GM12878 (cell line): ENCODE results near the gene ENTPD3. TPM values are rescaled to one million over a fixed set of nuclear protein-coding genes. Genes with fewer than 3 reads are reported as not detected.

Experiments
- ATAC-seq: fragments of 200-7000 bp; cut with Tn5 transposase; 3 replicates; pipeline ENCODE4 v1.9.1; 2020; ENCODE audit warnings: mild to moderate bottlenecking, moderate library complexity
- BruUV-seq: library from RNA; stranded (reverse); fragments of 400-500 nt; replicated peaks from 2 replicates; lab custom pipeline; 2021; lab: Mats Ljungman, UMichigan
- CTCF ChIA-PET: fragments of 300-600 bp; sonication (Branson Sonifier 250); formaldehyde crosslinking; extraction: SDS; loops from one replicate; lab custom pipeline; 2021; ENCODE audit warnings: inconsistent platforms; lab: Yijun Ruan, JAX
- POLR2A ChIA-PET: fragments of 350-600 bp; formaldehyde crosslinking; extraction: SDS; loops from one replicate; lab custom pipeline; 2021; ENCODE audit warnings: inconsistent platforms; lab: Charles Lee
- RAD21 ChIA-PET: fragments of 300-600 bp; sonication (Branson Sonifier 250); formaldehyde crosslinking; loops from one replicate; lab custom pipeline; 2023; ENCODE audit warnings: antibody characterized with exemption; ENCODE audit not compliant: unreplicated experiment; lab: Charles Lee
- SMC1A ChIA-PET: fragments of 300-600 bp; sonication (Branson Sonifier 250); formaldehyde crosslinking; loops from one replicate; lab custom pipeline; 2023; ENCODE audit not compliant: unreplicated experiment, uncharacterized antibody; lab: Charles Lee
- DNase-seq: peaks from one replicate; pipeline ENCODE4 v3.0.0-alpha.2; 2011; ENCODE audit warnings: low read depth, low spot score
- FAIRE-seq: peaks from 3 replicates; lab custom pipeline; 2011; peaks lifted over from hg19 to GRCh38; lab: Jason Lieb, UNC
- H2AFZ ChIP-seq: 2 replicates; pipeline ENCODE4 v1.6.0; 2011; ENCODE audit warnings: low read depth, low read length, control low read depth; ENCODE audit not compliant: control insufficient read depth
- H3K27ac ChIP-seq: 2 replicates; pipeline ENCODE4 v1.5.1; 2011; ENCODE audit warnings: control low read depth; ENCODE audit not compliant: control insufficient read depth, insufficient read depth
- H3K27me3 ChIP-seq, 2 experiments: replicated peaks in 1 of 2; 2 replicates each; pipeline versions ENCODE4 v1.6.0 to v1.6.1; 2011; ENCODE audit warnings: low read length in 1 of 2; ENCODE audit not compliant: control insufficient read depth in 2 of 2, insufficient read depth in 2 of 2
- H3K36me3 ChIP-seq, 2 experiments: 2 replicates each; pipeline ENCODE4 v1.5.1; 2011; ENCODE audit warnings: low read length in 1 of 2; ENCODE audit not compliant: control insufficient read depth in 2 of 2, insufficient read depth in 2 of 2
- H3K4me1 ChIP-seq: 2 replicates; pipeline ENCODE4 v1.6.1; 2011; ENCODE audit warnings: mild to moderate bottlenecking, low read length, moderate library complexity, mixed read lengths; ENCODE audit not compliant: control insufficient read depth, insufficient read depth
- H3K4me2 ChIP-seq: 2 replicates; pipeline ENCODE4 v1.6.0; 2011; ENCODE audit warnings: control low read depth; ENCODE audit not compliant: control insufficient read depth, insufficient read depth
- H3K4me3 ChIP-seq: fragments of 200-600 bp; sonication (generic); 2 replicates; pipeline ENCODE4 v1.5.1; 2016
- H3K79me2 ChIP-seq: 2 replicates; pipeline ENCODE4 v1.6.0; 2011; ENCODE audit warnings: low read length; ENCODE audit not compliant: control insufficient read depth, insufficient read depth
- H3K9ac ChIP-seq: 2 replicates; pipeline ENCODE4 v1.8.0; 2011; ENCODE audit warnings: low read length, control low read depth, mixed read lengths; ENCODE audit not compliant: control insufficient read depth, insufficient read depth
- H3K9me3 ChIP-seq: replicated peaks from 3 replicates; pipeline ENCODE4 v1.5.1; 2011; ENCODE audit warnings: mild to moderate bottlenecking, low read length; ENCODE audit not compliant: control insufficient read depth, insufficient read depth
- H4K20me1 ChIP-seq: 2 replicates; pipeline ENCODE4 v1.6.0; 2011; ENCODE audit not compliant: control insufficient read depth, insufficient read depth
- CHD2 ChIP-seq: IDR thresholded peaks from 2 replicates; pipeline ENCODE4 v1.6.1; 2011; ENCODE audit warnings: low read depth, low read length, improper control_type of control experiment, borderline replicate concordance
- EGR1 ChIP-seq, 2 experiments: IDR thresholded peaks; 1 replicate in 1 of 2; 2 replicates in 1 of 2; pipeline ENCODE4 v1.6.1; 2011 to 2012; ENCODE audit warnings: low read depth in 2 of 2, low read length in 2 of 2, borderline replicate concordance in 1 of 2, mild to moderate bottlenecking in 1 of 2, moderate library complexity in 1 of 2
- KLF5 ChIP-seq: fragments of 450-650 bp; IDR thresholded peaks from 2 replicates; pipeline ENCODE4 v1.6.1; 2014; ENCODE audit warnings: mild to moderate bottlenecking; ENCODE audit not compliant: partially characterized antibody
- MXI1 ChIP-seq: fragments of 150-350 bp; IDR thresholded peaks from 2 replicates; pipeline ENCODE4 v1.6.1; 2011; ENCODE audit warnings: low read depth, mild to moderate bottlenecking, inconsistent platforms, low read length, improper control_type of control experiment
- NR2F1 ChIP-seq: fragments of 450-650 bp; conservative IDR thresholded peaks from 2 replicates; pipeline ENCODE4 v1.6.1; 2017; ENCODE audit warnings: mild to moderate bottlenecking
- NRF1 ChIP-seq: conservative IDR thresholded peaks from 2 replicates; pipeline ENCODE4 v1.6.1; 2011; ENCODE audit warnings: mild to moderate bottlenecking, low read depth, low read length, improper control_type of control experiment
- POU2F2 ChIP-seq: IDR thresholded peaks from 3 replicates; pipeline ENCODE4 v1.6.1; 2011; ENCODE audit warnings: low read depth, mild to moderate bottlenecking, low read length, borderline replicate concordance
- RAD21 ChIP-seq: IDR thresholded peaks from 2 replicates; pipeline ENCODE4 v1.6.1; 2011; ENCODE audit warnings: mild to moderate bottlenecking, low read depth, low read length, moderate library complexity; ENCODE audit not compliant: insufficient read depth
- RELA ChIP-seq: fragments of 450-650 bp; IDR thresholded peaks from 2 replicates; pipeline ENCODE4 v1.8.0; 2014; ENCODE audit warnings: borderline replicate concordance; ENCODE audit not compliant: partially characterized antibody
- RUNX3 ChIP-seq: IDR thresholded peaks from 2 replicates; pipeline ENCODE4 v1.6.1; 2012; ENCODE audit warnings: low read length, inconsistent platforms
- USF2 ChIP-seq: IDR thresholded peaks from 2 replicates; pipeline ENCODE4 v1.6.1; 2011; ENCODE audit warnings: low read depth, low read length, improper control_type of control experiment, borderline replicate concordance
- ZBTB40 ChIP-seq: fragments of 450-650 bp; IDR thresholded peaks from 2 replicates; pipeline ENCODE4 v1.6.1; 2016; ENCODE audit warnings: mild to moderate bottlenecking, moderate library complexity, borderline replicate concordance
- WGBS: methylation state at CpG from one replicate; pipeline ENCODE4 v1.1.6; 2016; ENCODE audit warnings: low lambda C conversion rate; ENCODE audit not compliant: insufficient replicate concordance, insufficient coverage; ENCODE audit errors: missing lambda C conversion rate; 5-methylcytosine and 5-hydroxymethylcytosine counted together
- in situ Hi-C: fragments of 300-500 bp; cut with MboI; formaldehyde crosslinking; loops from 9 replicates; pipeline ENCODE4 v1.14.3; 2018; ENCODE audit warnings: mixed read lengths
- intact Hi-C: fragments of 100-400 bp; cut with micrococcal nuclease; formaldehyde crosslinking; loops from one replicate; pipeline ENCODE4 v1.14.2; 2022; ENCODE audit not compliant: unreplicated experiment
- polyA plus RNA-seq, 11 experiments: library from polyadenylated mRNA; depleted of rRNA in 4 of 11; unstranded in 6 of 11; stranded (reverse) in 5 of 11; fragments of >200 nt; fragmentation: Nextera tagmentation in 4 of 11; fragmentation: Illumina TruSeq in 1 of 11; extraction: Ambion mirVana in 4 of 11; extraction: Trizol in 1 of 11; gene quantifications; 1 replicate in 1 of 11; 2 replicates in 10 of 11; pipeline versions ENCODE4 v1.2.1 to v1.2.3, GENCODE V29; 2011 to 2016; ENCODE audit warnings: inconsistent platforms in 2 of 11, missing spikeins in 2 of 11, low read depth in 1 of 11
- total RNA-seq, 4 experiments: library from RNA; depleted of rRNA in 3 of 4; stranded (reverse); fragments of >200 nt in 3 of 4; fragmentation: Illumina TruSeq in 1 of 4; extraction: Trizol in 1 of 4; gene quantifications; 2 replicates each; pipeline versions ENCODE4 v1.2.1 to v1.2.3, GENCODE V29; 2013 to 2021
- TF ChIP-seq, protein P1 (sequence below): IDR thresholded peaks from 2 replicates; pipeline ENCODE4 v1.6.1; 2012; ENCODE audit warnings: low read depth, low read length, improper control_type of control experiment
- TF ChIP-seq, protein P2 (sequence below): fragments of 450-650 bp; IDR thresholded peaks from 2 replicates; pipeline ENCODE4 v1.6.1; 2017; ENCODE audit warnings: mild to moderate bottlenecking, moderate library complexity

ENTPD3 gene
- total and polyA plus RNA-seq, 10 of the 15 experiments (the other 5 are each of a cell fraction or from before 2014, with no cell fraction given), result 0.03 TPM; not detected in 9

- intact Hi-C loops (no loop called here), in situ Hi-C loops (no loop called here)
- no peaks in the 10 kb centered on the region for H4K20me1 ChIP-seq
- BruUV-seq, result no TSS peak
- H3K4me3 ChIP-seq, result no peak overlapping the region
- ATAC-seq (peak; percentile 8; the same call in 2 of the 3 replicates), DNase-seq (no peak), FAIRE-seq (no peak)
- WGBS, result 94% methylated on average over 2 of the region's 2 CpGs
- H3K36me3 ChIP-seq, result peaks cover 9 to 28% of the 10 kb centered on the region in 2 experiments
- no peak overlapping the region for H3K4me2 ChIP-seq
- no peak overlapping the region for H2AFZ ChIP-seq
- CTCF ChIA-PET, result no interaction called here
- no peaks in the 10 kb centered on the region for H3K9me3 ChIP-seq
- SMC1A ChIA-PET, result interaction anchor here (1.7 kb wide), 1 partner anchor 15 kb away, joined by 3 read pairs; no protein-coding TSS in a partner anchor
- H3K79me2 ChIP-seq, result peaks cover 15% of the 10 kb centered on the region
- no peaks in the 10 kb centered on the region for H3K27me3 ChIP-seq
- H3K27ac ChIP-seq, result no peak overlapping the region
- RAD21 ChIA-PET, result no interaction called here
- POLR2A ChIA-PET, result interaction anchor here (1.0 kb wide), 1 partner anchor 15 kb away, joined by 3 read pairs; no protein-coding TSS in a partner anchor
- H3K9ac ChIP-seq, result no peak overlapping the region
- peaks cover 3% of the 10 kb centered on the region for H3K4me1 ChIP-seq
- TF ChIP-seq CHD2 (no peak), RAD21 (no peak), ZBTB40 (no peak), NR2F1 (no peak), RELA (no peak), NRF1 (no peak), POU2F2 (no peak), KLF5 (no peak), RUNX3 (no peak), EGR1 (IDR thresholded peaks at IDR 0.05; ENCODE audit: borderline replicate concordance in 1 of 2, low read depth in 2 of 2, low read length in 2 of 2) (no peak), USF2 (no peak), MXI1 (no peak)
- TF ChIP-seq, protein P1, sequence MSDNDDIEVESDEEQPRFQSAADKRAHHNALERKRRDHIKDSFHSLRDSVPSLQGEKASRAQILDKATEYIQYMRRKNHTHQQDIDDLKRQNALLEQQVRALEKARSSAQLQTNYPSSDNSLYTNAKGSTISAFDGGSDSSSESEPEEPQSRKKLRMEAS, result no peak
- TF ChIP-seq, protein P2, sequence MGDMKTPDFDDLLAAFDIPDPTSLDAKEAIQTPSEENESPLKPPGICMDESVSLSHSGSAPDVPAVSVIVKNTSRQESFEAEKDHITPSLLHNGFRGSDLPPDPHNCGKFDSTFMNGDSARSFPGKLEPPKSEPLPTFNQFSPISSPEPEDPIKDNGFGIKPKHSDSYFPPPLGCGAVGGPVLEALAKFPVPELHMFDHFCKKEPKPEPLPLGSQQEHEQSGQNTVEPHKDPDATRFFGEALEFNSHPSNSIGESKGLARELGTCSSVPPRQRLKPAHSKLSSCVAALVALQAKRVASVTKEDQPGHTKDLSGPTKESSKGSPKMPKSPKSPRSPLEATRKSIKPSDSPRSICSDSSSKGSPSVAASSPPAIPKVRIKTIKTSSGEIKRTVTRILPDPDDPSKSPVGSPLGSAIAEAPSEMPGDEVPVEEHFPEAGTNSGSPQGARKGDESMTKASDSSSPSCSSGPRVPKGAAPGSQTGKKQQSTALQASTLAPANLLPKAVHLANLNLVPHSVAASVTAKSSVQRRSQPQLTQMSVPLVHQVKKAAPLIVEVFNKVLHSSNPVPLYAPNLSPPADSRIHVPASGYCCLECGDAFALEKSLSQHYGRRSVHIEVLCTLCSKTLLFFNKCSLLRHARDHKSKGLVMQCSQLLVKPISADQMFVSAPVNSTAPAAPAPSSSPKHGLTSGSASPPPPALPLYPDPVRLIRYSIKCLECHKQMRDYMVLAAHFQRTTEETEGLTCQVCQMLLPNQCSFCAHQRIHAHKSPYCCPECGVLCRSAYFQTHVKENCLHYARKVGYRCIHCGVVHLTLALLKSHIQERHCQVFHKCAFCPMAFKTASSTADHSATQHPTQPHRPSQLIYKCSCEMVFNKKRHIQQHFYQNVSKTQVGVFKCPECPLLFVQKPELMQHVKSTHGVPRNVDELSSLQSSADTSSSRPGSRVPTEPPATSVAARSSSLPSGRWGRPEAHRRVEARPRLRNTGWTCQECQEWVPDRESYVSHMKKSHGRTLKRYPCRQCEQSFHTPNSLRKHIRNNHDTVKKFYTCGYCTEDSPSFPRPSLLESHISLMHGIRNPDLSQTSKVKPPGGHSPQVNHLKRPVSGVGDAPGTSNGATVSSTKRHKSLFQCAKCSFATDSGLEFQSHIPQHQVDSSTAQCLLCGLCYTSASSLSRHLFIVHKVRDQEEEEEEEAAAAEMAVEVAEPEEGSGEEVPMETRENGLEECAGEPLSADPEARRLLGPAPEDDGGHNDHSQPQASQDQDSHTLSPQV, result no peak
Measured at GRCh38 chr3:40463579-40463978, 76.6 kb downstream of the ENTPD3 start.
